Measurements from ENCODE around the gene SDK1.

SDK1 gene

DNA sequence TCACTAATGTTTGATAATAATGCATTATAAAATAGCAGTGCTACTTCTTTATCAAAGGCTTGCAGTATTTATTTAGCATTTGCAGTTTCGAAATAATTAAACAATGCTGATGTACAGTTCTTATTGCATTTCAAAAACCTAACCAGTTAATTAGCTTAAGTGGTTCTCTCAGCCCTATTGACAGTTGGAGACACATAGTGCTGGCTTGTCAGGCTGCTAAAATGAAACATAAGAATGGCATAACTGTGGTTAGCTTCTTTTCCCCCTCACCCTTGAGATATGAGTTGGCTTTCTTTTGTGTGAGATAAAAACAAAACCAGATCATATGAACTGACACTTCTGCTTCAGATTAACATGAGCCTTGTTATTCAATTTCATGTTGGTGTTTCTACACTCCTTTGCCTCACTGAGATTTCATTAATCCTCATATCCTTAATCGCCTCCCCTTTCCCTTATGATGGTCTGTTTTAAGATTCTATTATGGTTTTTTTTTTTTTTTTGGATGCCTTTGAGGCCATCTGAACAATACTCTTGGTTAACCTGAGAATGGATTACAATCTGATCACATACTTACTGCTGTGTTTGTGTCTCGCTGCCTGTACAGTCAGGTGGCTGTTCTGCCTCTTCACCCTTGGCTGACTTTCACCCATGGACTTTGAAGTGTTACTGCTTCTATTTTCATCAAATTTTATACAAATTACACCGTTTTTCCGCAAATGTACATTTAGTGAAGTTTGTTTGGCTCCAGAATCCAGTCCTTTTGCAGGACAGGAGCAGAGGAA lies 108.0 kb downstream of the SDK1 start:
- DNase-seq (ENCODE audit: low read depth), result no peak

DNA sequence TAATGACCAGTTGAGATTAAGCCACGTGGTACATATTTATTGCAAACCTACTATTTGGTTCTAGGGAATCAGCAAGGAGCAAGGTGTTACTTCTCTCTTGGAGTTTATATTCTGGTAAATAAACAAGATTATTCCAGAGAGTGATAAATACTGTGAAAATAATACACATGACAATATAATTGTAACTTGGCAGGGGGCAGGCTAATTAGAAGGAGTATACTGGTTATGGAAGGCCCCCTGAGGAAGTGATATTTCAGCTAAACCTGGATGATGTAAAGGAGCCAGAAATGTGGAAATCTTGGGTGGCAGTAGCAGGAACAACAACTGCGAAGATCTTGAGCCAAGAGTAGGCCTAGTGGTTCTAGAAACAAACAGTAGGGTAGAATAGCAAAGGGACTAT lies 111.8 kb downstream of the SDK1 start:
- no peak for DNase-seq (ENCODE audit: low read depth)

DNA sequence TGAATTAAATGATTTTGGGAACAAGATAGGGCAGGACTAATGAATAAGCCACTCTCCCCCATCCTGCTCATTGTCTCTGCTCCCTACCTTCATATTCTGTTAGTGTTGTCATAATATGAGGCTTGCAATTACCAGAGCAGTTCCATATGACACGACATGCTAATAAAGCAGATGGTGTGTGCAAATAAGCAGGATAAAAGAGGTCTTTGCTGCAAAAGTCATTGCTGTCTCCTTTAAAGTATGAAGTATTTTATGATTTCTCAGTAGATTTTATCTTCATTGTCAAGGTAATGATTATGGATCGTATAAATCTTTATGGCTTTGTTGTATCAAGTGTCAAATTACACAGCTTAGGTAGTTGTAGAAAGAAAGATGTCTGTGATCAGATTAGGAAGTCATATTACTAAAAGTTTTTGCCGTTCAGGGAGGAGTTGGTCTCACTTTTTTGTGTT lies 114.8 kb downstream of the SDK1 start:
- DNase-seq (ENCODE audit: low read depth), result no peak

DNA sequence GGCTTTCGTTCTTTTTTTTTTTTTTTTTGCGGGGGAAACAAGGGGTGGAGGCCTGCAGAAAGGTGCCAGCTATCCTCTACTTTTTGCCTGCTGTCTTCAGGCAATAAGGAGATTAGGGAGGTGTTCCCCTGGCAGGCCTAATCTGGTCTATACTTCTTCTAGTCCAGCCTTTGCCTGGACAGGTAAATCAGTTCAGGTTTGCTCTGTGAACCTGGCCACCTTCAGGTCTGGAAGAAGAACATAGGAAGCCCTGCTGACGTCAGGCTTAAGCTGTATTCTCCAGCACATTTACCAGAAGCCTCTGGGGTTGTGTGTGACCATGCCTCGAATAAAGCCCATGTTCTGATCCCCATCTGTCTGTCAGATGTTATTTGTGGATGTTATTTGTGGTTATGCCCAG lies 115.4 kb downstream of the SDK1 start:
- DNase-seq (ENCODE audit: low read depth), result no peak

DNA sequence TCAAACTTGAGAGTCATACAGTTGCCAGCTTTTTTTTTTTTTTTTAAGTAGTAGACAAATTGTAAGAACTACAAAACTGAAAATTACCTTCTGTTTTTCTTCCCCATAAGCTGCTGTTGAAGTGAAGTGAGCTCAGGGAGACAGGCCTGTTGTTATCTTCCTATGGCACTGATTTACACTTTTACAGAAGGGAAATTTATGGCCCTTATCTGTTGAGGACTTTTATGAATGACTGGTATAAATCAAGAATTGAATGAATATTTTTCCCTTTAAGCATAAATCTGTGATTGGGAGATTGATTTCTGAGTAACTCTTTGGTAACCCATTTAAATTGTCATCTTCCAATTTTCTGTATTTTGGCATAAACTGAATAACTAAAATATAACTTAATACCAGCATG lies 124.0 kb downstream of the SDK1 start:
- no peak for DNase-seq (ENCODE audit: low read depth)

DNA sequence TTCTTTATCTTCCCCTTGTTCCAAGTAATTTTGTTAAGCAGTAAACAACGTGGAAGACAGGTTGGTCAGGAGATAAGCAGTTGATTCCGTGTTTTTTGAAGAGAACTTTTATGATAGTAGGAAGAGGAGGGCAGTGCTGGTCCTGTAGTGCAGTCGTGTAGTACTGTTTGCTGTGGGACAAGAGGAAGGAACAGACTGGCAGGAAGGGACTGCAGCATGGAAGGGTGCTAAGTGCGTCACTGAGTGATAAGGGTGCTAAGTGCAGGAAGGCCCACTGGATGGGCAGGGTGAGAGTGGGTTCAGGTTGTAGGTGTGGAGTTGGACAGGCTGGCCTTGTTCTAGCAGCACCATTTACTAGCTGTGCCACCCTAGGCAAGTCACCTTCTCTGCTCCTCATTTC lies 125.0 kb downstream of the SDK1 start:
- DNase-seq (ENCODE audit: low read depth), result no peak

DNA sequence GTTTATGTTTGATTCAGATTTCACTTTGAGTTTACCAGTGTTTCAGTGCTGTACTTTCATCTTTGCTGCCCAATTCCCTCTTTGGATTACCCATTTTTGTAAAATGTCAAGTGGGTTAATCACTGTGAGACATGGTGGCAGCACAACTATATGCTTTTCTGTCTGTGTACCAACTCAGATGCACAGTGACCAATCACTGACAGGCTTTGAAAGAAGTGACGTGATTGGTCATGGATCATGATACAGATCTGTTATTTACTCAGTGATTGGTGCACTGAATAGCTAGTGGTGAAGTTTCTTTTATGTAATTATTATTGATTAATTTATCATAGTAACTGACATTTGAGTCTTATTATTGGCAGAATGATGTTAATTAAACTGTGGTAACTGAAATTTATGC lies 126.9 kb downstream of the SDK1 start:
- DNase-seq (ENCODE audit: low read depth), result no peak

DNA sequence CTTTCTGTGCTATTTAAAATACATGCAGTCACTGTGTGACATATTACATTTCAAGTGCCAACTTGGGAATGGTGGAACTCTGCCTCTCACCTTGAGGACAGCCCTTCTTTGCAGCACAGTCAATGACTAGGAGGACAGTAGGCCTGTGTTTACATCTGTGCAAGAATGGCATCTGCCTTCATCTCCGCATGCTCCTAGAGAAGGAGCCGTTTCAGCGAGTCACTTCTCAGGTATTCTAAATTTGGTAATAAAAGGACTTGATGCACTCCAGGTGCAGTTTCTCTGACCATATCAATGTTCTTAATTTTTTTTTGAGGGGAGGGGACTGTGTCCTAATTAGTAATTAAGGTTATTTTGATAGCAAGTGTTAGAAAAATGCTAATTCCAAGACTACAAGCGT lies 128.9 kb downstream of the SDK1 start:
- DNase-seq (ENCODE audit: low read depth), result no peak

DNA sequence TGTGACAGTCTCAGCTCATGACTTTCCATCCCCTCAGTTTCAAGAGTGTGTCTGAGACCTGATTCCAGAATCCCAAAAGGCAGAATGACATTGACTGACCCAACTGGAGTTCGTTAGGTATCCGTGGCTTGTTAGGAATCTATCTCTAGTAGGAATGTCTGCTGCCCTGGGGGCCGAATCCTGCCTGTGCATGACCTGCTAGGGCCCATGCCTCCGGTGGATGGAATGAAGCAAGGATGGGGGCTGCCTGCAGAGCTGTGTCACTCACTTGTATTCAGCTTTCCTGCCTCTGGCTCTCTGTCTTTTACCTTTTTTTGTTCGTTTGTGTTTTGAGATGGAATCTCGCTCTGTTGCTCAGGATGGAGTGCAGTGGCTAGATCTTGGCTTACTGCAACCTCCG lies 129.5 kb downstream of the SDK1 start:
- no peak for DNase-seq (ENCODE audit: low read depth)

DNA sequence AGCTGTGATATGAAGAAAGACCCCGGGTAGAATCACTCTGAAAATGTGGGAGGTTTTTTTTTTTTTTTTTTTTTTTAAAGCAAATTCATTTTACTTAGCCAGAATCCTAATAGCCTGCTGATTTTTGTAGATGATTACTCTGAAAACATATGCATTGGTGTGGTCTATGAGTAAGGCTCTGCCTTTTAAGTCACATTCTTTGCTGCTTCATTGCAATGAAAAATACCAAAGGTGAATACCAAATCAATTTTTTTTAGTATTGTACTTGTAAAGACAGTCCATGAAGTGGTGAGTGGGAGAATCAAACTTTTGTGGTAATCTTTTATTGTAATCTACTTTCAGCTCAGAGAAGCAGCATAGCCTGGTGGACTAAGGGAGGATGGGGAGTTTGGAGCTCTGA lies 130.3 kb downstream of the SDK1 start:
- no peak for DNase-seq (ENCODE audit: low read depth)

DNA sequence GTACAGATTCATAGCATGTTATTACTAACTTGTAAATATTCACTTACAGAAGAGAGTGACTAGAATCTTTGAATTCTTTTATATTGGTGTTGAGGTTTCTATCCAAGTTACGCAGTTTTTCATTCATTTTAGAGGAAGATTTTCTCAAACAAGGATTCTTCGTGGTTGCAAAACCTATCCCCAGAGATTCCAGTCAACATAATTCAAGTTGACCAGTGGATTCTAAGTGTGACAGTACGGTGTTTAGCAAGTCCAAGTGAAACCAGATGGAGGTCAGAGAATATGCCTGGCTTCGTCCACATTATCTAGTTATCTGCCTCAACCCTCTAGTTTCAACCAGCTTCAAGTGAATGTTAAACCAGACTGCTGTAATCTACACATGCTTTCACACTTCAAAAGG lies 131.9 kb downstream of the SDK1 start:
- DNase-seq (ENCODE audit: low read depth), result no peak

DNA sequence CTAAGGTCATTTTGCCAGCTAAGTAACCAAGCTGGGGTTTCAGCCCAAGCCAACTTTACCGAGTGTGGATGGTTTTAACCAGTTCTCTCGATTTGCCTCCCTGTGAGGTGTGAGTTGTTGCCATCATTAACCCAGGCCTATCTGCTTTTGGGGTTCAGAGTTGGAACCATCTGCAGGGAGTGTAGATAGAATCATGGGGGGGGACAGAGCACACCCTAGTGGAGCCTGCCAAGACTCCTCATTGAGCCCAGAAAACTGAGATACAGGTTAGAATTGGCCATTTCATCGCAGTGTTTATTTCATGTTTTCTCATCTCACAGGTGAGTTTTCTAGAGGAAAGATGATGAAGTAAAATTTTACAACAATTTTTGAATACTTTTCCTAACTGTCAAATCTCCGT lies 133.6 kb downstream of the SDK1 start:
- no peak for DNase-seq (ENCODE audit: low read depth)

DNA sequence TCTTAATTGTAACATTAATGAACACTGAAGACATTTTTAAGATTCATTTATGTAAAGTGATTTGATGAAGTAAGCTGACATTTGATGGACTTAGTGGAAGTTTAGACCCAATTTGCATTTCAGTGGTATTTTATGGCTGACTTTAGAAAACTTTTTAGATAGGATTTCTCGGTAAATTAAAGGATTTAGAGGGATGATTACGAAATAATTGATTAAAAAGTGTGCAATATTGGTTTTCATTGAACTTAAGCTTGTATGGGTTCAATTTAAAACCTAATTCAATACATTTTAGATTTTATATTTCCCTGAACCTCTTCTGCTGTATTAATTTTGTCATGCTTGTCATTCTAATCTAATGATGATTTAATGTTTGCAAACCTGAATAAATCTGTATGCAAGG lies 135.1 kb downstream of the SDK1 start:
- DNase-seq (ENCODE audit: low read depth), result no peak

DNA sequence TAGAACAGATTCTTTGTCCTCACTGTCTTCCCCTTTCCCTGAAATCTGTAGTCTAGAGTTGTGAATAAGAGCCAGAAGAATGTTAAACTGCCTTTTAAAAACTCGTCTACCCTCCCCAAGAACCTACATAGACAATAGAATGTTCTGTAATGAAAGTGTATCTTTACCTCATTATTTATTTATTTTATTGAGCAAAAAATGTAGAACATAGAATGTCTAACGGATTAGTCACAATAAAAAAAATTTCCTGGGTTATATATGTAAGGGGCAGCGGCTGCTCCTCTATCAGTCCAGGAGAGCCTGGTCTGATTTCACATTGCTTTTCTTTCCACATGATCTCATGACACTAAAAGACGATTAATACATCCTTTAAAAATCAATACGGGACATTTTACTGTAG lies 135.7 kb downstream of the SDK1 start:
- no peak for DNase-seq (ENCODE audit: low read depth)

DNA sequence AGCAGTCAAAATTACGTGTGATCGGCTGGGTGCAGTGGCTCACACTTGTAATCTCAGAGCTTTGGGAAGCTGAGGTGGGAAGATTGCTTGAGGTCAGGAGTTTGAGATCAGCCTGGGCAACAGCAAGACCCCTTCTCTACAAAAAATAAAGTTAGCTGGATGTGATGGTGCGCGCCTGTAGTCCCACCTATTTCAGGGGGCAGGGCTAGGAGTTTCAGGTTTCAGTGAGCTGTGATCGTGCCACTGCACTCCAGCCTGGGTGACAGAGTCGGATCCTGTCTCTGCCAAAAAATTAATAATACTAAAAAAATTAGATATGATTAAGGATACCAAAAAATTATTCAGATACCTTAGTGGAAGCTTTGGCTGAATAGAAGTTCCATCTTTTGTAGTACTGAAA lies 136.4 kb downstream of the SDK1 start:
- no peak for DNase-seq (ENCODE audit: low read depth)

DNA sequence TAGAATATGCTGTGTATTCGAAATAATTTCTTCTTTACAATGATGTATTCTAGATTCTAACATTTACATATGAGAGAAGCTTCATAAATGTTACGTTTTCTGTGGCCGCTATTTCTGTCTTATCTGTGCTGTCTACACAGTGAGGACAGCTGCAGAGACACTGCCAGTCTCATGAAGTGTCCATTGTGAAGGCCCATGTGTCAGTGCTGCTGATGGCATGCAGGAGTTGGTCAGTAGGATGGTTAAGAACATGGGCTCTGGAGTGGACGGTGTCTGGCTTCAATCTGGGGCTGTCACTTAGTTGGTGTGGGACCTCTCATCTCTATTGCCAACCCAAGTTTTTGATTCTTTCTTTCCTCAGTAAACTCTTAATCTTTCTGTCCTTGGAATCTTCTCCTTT lies 137.3 kb downstream of the SDK1 start:
- DNase-seq (ENCODE audit: low read depth), result no peak

DNA sequence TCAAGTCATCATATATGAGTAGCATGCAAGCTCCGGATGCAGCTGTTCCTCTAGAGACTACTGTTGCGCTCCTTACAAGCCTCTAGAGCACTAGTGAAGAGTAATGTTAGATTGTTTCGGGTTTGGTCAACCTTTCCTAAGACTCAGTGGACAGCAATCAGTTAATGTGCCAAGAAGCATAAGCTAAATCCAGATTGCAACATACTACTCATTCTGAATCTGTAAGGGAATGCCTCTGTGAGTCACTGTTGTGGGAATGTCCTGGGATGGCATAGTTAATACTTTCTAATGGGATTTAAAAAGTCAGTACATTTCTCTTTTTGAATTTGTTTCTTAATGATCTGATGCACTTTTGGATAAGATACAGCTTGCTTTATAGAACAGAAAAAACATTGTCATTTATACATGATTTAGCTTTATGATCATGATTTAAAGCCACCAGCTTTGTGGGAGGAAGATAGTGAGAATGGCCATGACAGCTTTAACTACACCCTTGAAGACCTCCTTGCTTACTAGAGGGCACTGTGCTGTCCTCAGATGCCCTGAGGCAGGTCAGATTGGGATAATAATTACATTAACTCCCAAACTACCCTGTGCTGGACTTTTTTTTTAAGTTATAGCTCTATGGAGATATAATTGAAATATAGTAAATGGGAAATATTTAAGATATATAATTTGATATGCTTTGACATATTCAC lies 138.4 kb downstream of the SDK1 start:
- no peak for DNase-seq (ENCODE audit: low read depth)

DNA sequence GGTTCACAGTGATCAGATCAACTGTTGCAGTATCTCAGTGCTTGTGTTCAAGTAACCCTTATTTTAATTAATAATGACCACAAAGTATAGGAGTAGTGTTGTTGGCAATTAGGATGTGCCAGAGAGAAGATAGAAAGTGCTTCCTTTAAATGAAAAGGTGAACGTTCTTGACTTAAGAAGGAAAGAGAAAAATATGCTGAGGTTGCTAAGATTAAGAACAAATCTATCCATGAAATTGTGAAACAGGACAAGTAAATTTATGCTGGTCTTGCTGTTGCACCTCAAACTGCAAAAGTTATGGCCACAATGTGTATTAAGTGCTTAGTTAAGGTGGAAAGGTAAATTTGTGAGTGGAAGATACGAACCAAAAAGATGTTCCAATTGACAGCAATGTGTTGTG lies 139.5 kb downstream of the SDK1 start:
- DNase-seq (ENCODE audit: low read depth), result no peak

DNA sequence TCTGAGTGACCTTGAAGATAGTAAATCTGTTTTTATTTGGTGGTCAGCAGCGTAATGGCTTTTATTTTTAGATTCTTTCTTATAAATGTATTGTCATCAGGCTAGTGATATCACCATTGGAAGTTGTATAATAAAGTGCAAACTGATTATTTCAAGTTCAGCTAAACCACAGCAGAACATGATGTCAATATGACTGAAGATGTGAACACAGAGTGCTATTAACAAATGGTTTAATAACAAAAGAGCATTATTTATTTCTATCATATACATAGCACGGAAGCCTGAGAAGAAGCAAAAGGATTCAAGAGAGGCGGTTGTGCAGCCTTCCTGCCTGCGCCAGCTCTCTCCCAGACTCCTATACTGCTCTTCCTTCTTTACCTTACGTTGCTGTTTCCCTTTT lies 142.7 kb downstream of the SDK1 start:
- DNase-seq (ENCODE audit: low read depth), result no peak

DNA sequence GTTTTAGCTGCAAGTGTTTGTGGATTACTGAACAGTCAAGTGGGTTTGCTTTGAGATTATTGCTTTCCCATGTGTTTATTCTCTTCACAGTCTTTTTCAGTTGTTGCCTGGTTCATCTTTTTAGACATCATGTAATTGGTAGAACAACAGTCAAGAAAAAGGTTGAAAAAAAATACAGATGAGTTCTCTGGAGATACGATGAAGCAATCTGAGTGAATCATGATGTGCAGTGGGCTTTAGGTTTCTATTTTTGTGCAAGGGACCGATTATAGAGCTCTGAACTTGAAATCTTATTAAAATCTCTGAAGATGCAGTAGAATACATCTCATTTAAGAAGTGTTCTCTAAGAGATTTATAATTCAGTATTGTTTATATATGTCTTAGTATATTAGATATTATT lies 145.7 kb downstream of the SDK1 start:
- DNase-seq (ENCODE audit: low read depth), result no peak

DNA sequence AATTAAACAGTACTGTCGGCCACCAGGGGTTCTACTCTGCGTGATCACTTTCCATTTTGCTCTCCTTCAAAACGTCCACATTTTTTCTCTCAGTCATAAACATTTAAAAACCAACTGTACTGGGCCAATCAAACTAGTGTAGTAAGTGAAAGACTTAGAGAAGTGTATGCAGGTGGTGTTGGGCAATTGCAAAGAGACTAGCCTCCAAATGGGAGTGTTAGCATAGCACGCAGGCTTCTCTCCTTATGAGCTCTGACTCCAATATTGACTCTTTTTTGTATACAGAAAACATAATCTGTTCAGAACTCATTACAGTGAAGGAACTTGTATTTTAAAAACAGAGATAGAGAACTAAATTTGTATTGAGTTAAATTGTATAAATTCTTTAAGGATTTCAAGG lies 150.6 kb downstream of the SDK1 start:
- DNase-seq (ENCODE audit: low read depth), result no peak

DNA sequence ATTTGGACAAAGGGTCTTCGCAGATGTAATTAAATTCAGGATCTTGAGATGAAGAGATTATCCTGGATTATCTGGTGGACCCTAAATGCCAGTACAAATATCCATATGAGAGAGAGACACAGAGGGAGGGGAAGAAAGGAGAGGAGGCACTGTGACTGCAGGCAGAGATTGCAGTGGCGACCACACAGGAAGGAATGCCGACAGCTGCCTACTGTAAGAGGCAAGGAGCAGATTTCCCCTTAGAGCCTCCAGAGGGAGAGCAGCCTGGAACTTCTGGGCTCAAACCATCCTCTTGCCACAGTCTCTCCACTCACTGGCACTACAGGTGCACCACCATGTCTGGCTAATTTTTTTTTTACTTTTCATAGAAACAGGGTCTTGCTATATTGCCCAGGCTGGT lies 152.3 kb downstream of the SDK1 start:
- no peak for DNase-seq (ENCODE audit: low read depth)

DNA sequence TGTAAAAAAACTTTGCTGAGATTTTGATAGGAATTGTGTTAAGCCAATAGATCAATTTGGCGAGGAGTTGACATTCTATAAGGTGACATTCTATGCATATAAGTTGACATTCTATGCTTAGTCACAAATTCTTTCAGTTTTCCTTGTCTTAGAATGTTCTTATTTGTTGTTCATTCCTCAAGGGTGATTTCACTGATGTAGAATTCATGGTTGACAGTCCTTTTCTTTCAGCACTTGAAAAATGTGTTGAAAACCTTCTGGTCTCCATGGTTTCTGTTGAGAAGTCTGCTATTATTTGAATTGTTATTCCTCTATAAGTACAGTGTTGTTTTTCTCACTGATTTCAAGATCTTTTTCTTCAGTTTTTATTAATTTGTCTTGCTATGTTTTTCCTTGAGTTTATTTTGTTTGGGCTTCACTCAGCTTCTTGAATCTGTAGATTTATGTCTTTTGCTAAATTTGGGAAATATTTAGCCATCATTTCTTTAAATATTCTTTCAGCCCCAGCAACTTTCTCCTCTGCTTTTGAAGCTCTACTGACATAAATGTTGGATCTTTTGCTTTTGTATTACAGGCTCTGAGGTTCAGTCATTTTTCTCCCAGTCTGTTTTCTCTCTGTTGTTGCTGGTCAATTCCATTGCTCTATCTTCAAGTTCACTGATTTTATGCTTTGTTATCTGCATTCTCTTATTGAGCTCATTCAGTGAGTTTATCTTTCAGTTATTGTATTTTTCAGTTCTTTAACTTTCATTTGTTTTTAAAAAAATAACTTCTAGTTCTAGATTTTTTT lies 154.9 kb downstream of the SDK1 start:
- DNase-seq (ENCODE audit: low read depth), result no peak

Data from stimulated activated CD8-positive, alpha-beta memory T cell treated with anti-CD3 and anti-CD28 coated beads, Interleukin-4, amount 100 ng/mL, for 24 hours (primary cell).